C4-2B (cell line): ENCODE data around the gene C12orf42.

Source experiments
- CTCF ChIP-seq: fragments of 450-650 bp; conservative IDR thresholded peaks from 2 replicates; pipeline ENCODE4 v1.5.1; 2017; ENCODE audit warnings: mild to moderate bottlenecking
- ZFX ChIP-seq: fragments of 450-650 bp; IDR thresholded peaks from 2 replicates; pipeline ENCODE4 v1.6.1; 2017

DNA sequence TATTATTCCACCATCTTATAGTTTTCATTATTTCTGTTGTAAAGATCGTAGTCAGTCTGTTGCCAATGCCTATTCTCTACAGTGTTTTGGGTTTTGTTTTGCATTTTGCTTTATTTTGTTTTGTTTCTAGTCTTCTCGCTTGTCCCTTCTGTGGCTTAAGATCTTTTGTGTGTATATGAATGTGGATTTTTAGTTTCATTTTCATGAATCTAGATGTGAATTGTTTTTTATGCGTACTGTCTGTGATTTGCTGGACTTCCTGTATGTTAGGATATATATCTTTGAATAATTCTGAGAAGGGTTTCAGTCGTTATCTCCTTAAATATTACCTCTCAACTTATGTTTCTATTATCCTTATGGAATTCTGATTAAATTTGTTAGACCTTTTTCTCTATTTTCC lies 13.4 kb downstream of the C12orf42 start:
- TF ChIP-seq CTCF (no peak), ZFX (no peak)
